Nephron (organoid): ENCODE data around the gene ESPN.

Experiments
- H3K27ac Mint-ChIP-seq, 3 experiments: 2 replicates each; pipeline ENCODE4 v1.8.0; 2020; ENCODE audit warnings: mixed read lengths in 3 of 3, mild to moderate bottlenecking in 2 of 3, moderate library complexity in 1 of 3
- H3K27me3 Mint-ChIP-seq: 2 replicates; pipeline ENCODE4 v1.8.0; 2021; ENCODE audit warnings: low read depth, mild to moderate bottlenecking, moderate library complexity, mixed read lengths
- H3K36me3 Mint-ChIP-seq: 2 replicates; pipeline ENCODE4 v1.8.0; 2020; ENCODE audit warnings: low read depth, mixed read lengths
- H3K4me1 Mint-ChIP-seq: 2 replicates; pipeline ENCODE4 v1.8.0; 2020; ENCODE audit warnings: mixed read lengths
- H3K4me3 Mint-ChIP-seq, 3 experiments: 2 replicates each; pipeline ENCODE4 v1.8.0; 2020; ENCODE audit warnings: mild to moderate bottlenecking in 3 of 3, mixed read lengths in 3 of 3, moderate library complexity in 2 of 3
- H3K9me3 Mint-ChIP-seq: 2 replicates; pipeline ENCODE4 v1.8.0; 2020; ENCODE audit warnings: mixed read lengths
- TF ChIP-seq, protein P1 (sequence below), 3 experiments: fragments of 200-600 bp; sonication (generic); IDR thresholded peaks; one replicate each; pipeline ENCODE4 v1.5.0; 2021; ENCODE audit warnings: antibody characterized with exemption in 3 of 3; ENCODE audit not compliant: unreplicated experiment in 3 of 3

Gene ESPN

DNA sequence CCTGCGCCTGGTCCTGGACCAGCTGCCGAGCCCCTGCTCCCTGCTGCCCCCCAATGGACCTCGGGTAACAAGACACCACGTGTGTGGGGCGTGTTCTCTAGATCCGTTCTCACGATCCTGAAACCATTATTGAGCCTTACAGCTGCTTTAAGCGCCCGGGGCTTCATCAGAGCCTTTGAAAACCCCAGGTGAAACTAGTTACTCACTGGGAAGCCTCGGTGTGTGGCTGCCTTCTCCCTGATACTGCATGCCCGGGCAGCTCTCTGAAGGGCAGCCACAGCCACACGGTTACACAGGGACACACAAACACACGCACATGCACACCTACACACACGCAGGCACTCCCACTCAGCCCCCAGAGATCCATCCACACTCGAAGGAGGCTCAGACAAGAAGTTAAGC is 10.1 kb upstream of the ESPN start:
- no peaks in the 10 kb centered on the region for H3K36me3 Mint-ChIP-seq
- H3K4me1 Mint-ChIP-seq: no peaks in the 10 kb centered on the region
- no peak overlapping the region for H3K4me3 Mint-ChIP-seq
- H3K27me3 Mint-ChIP-seq: peaks cover 82% of the 10 kb centered on the region
- no peaks in the 10 kb centered on the region for H3K9me3 Mint-ChIP-seq
- TF ChIP-seq, protein P1, sequence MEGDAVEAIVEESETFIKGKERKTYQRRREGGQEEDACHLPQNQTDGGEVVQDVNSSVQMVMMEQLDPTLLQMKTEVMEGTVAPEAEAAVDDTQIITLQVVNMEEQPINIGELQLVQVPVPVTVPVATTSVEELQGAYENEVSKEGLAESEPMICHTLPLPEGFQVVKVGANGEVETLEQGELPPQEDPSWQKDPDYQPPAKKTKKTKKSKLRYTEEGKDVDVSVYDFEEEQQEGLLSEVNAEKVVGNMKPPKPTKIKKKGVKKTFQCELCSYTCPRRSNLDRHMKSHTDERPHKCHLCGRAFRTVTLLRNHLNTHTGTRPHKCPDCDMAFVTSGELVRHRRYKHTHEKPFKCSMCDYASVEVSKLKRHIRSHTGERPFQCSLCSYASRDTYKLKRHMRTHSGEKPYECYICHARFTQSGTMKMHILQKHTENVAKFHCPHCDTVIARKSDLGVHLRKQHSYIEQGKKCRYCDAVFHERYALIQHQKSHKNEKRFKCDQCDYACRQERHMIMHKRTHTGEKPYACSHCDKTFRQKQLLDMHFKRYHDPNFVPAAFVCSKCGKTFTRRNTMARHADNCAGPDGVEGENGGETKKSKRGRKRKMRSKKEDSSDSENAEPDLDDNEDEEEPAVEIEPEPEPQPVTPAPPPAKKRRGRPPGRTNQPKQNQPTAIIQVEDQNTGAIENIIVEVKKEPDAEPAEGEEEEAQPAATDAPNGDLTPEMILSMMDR (IDR thresholded peaks at IDR 0.05; ENCODE audit: unreplicated experiment in 3 of 3): peak; percentile 36 to 55 (median 46)
- peak overlapping the region in 1 of 3 experiments; percentile 60 for H3K27ac Mint-ChIP-seq

- no peaks in the 10 kb centered on the region for H3K36me3 Mint-ChIP-seq
- H3K27ac Mint-ChIP-seq: peak overlapping the region in 1 of 3 experiments; percentile 60
- TF ChIP-seq, protein P1 (IDR thresholded peaks at IDR 0.05; ENCODE audit: unreplicated experiment in 3 of 3): no peak
- no peak overlapping the region for H3K4me3 Mint-ChIP-seq
- peaks cover 85% of the 10 kb centered on the region for H3K27me3 Mint-ChIP-seq
- no peaks in the 10 kb centered on the region for H3K4me1 Mint-ChIP-seq
- H3K9me3 Mint-ChIP-seq: no peaks in the 10 kb centered on the region
Measured at GRCh38 chr1:6414881-6415626, 9.5 kb upstream of the ESPN start.

- Mint-ChIP-seq H3K9me3 (no peaks in the 10 kb centered on the region), H3K27ac (no peak overlapping the region), H3K27me3 (peaks cover 86% of the 10 kb centered on the region), H3K4me1 (no peaks in the 10 kb centered on the region), H3K4me3 (no peak overlapping the region), H3K36me3 (no peaks in the 10 kb centered on the region)
- TF ChIP-seq, protein P1 (IDR thresholded peaks at IDR 0.05; ENCODE audit: unreplicated experiment in 3 of 3): no peak
Measured at GRCh38 chr1:6416295-6416656, 8.3 kb upstream of the ESPN start.

DNA sequence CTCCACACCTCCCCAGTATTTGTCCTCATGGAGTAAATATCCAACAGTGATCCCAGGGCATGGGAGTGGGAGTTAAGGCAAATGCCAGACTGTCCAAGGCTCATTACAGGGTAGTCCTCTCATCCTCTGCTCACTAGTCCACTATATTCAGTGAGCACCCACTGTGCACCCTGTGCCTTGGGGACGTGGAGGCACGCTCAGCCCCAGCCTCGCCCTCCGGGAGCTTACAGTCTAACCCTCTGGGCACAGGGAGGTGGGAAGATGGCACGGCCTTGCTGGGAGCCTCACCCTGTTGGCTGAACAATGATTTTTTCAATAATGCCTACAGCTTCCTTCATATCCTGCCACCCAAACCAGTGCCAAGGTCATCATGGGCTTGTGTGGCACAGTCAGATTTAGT is 7.7 kb upstream of the ESPN start:
- TF ChIP-seq, protein P1 (IDR thresholded peaks at IDR 0.05; ENCODE audit: unreplicated experiment in 3 of 3): no peak
- Mint-ChIP-seq H3K4me1 (no peaks in the 10 kb centered on the region), H3K27ac (no peak overlapping the region), H3K4me3 (no peak overlapping the region), H3K27me3 (peaks cover 89% of the 10 kb centered on the region), H3K36me3 (no peaks in the 10 kb centered on the region), H3K9me3 (no peaks in the 10 kb centered on the region)

DNA sequence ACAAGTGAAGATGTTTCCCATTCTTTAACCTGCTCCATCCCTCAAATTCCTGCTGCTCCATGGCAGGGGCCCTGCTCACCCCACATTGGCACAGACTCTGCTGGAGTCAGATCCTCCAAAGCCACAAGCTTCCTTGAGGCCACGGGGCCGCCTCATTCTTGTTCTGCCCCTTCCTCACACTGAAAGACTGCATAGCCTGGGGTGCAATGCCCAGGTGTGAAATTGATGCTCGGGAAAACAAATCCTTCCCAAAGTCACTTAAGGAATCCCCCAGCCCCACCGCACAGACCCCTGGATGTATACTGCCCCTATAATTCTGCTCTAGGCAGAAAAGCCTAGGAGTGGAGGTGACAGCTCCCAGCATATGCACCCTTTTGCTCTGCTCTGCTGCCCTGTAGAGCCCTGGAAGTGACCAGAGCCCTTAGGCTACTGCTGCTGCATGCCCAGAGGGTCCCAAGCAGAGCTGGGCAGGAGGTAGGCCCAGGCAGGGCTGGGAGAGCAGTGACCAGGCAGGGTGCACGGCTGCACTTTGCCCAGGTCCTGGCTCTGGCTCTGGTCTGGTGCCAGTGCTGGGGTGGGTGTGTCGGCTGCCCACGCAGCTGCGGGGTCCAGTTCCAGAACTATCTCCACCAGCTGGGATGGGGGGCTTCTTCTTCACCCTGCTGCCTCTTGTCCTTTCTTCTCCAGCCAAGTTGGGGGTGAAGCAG is 6.5 kb upstream of the ESPN start:
- no peaks in the 10 kb centered on the region for H3K4me1 Mint-ChIP-seq
- no peaks in the 10 kb centered on the region for H3K36me3 Mint-ChIP-seq
- H3K27ac Mint-ChIP-seq: no peak overlapping the region
- no peaks in the 10 kb centered on the region for H3K9me3 Mint-ChIP-seq
- peaks cover 95% of the 10 kb centered on the region for H3K27me3 Mint-ChIP-seq
- H3K4me3 Mint-ChIP-seq: no peak overlapping the region
- TF ChIP-seq, protein P1 (IDR thresholded peaks at IDR 0.05; ENCODE audit: unreplicated experiment in 3 of 3): no peak
